ENCODE results near the gene DIRAS1.

GRCh38 chr19:2759362-2759761 is 38.2 kb upstream of the DIRAS1 start:
- no peak for TF ChIP-seq EZH2phosphoT487 (IDR thresholded peaks at IDR 0.05; ENCODE audit: unreplicated experiment)
- TF ChIP-seq CTCF (conservative IDR thresholded peaks at IDR 0.05; ENCODE audit: low read depth in 2 of 2) = no peak
- TF ChIP-seq POLR2AphosphoS5 (IDR thresholded peaks at IDR 0.05; ENCODE audit: low read depth) = no peak

All from GM23338 (cell line).